Esophagus (tissue), 2 donors: Measurements from ENCODE around the gene MBLAC1. TPM values are rescaled to one million over a fixed set of nuclear protein-coding genes. Genes with fewer than 3 reads are reported as not detected.
"Not testable (repeated sequence)": the region's sequence is repeated elsewhere in the genome, so short reads cannot be mapped to it uniquely, and the experiment has no call there.

Source experiments
- H3K27ac ChIP-seq, 2 donors: one replicate each; pipeline ENCODE4 v1.5.1; 2013; ENCODE audit warnings: low read depth in 2 of 2, mild to moderate bottlenecking in 2 of 2, inconsistent platforms in 1 of 2, low read length in 1 of 2, moderate library complexity in 1 of 2
- H3K27me3 ChIP-seq, 2 donors: one replicate each; pipeline ENCODE4 v1.6.1; 2013; ENCODE audit warnings: low read length in 2 of 2, control low read depth in 1 of 2, mild to moderate bottlenecking in 1 of 2; ENCODE audit not compliant: insufficient read depth in 2 of 2, control insufficient read depth in 1 of 2
- H3K36me3 ChIP-seq, 2 donors: one replicate each; pipeline ENCODE4 v1.6.1; 2013; ENCODE audit warnings: low read length in 1 of 2; ENCODE audit not compliant: control insufficient read depth in 2 of 2, insufficient read depth in 2 of 2
- H3K4me1 ChIP-seq, 2 donors: one replicate each; pipeline ENCODE4 v1.6.1; 2013; ENCODE audit warnings: low read length in 1 of 2; ENCODE audit not compliant: control insufficient read depth in 2 of 2, insufficient read depth in 2 of 2
- H3K4me3 ChIP-seq, 2 donors: one replicate each; pipeline ENCODE4 v1.5.1; 2013; ENCODE audit warnings: low read length in 2 of 2, mild to moderate bottlenecking in 2 of 2, low read depth in 1 of 2, moderate library complexity in 1 of 2
- H3K9me3 ChIP-seq, 2 donors: one replicate each; pipeline ENCODE4 v1.6.1; 2013; ENCODE audit warnings: mild to moderate bottlenecking in 2 of 2, low read depth in 1 of 2, low read length in 1 of 2, moderate library complexity in 1 of 2; ENCODE audit not compliant: control insufficient read depth in 2 of 2, insufficient read depth in 1 of 2
- WGBS, 2 donors: extraction: QIAGEN DNeasy Blood & Tissue Kit; methylation state at CpG; one replicate each; pipeline ENCODE4 v1.1.7; 2013; 5-methylcytosine and 5-hydroxymethylcytosine counted together
- polyA plus RNA-seq, 2 donors: library from polyadenylated mRNA; stranded (reverse); fragments of 200-250 nt; gene quantifications; one replicate each; pipeline ENCODE4 v1.2.3, GENCODE V29; 2013
- donor health status: healthy with polysubstance abuse.
- donor health status: Bipolar disorder and iron deficiency.

The MBLAC1 gene
- polyA plus RNA-seq, 2 donors: 2.7 to 3.7 TPM

DNA sequence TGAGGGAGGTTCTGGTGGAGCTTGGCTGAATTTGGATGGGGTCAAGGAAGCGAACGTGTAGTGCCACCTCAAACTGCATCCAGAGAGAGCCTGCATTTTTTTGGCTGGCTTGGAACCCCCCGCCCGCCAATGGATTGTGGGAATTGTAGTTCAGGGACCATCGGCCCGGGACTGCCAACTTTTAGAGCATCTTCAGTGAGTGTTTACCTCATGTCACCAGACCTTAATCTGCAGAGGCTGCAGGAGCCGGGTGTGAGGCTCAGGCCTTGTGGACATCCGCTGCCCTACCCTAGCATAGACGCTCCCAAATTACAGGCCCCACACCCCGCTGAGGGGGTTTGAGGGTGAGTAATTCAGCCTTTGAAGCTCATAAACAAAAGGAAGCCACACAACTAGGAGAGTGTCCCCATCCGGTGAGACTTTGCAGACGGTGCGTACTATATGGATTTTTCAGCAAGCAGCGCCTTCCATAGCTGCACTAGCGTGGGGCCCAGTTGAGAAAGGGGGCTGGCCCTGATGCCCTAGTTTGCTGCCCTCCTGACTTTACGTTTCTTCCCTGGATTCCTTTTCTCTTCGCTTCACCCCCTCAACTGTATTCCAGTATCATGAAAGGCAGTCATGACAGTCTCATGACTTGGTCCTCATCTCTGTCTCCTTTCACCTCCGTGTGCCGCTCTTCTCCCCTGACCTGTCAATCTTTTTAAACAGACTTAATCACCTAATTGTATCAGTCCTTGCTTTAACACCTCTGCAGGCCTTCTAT lies 6.6 kb upstream of the MBLAC1 start:
- no peaks in the 10 kb centered on the region for H3K36me3 ChIP-seq
- no peaks in the 10 kb centered on the region for H3K27me3 ChIP-seq
- H3K27ac ChIP-seq: peak overlapping the region; percentile 88 to 91
- H3K4me1 ChIP-seq: no peaks in the 10 kb centered on the region
- WGBS, 2 donors: 17 to 20% methylated on average over 19 of the region's 19 CpGs
- peak overlapping the region; percentile 69 to 89 for H3K4me3 ChIP-seq
- no peaks in the 10 kb centered on the region for H3K9me3 ChIP-seq

DNA sequence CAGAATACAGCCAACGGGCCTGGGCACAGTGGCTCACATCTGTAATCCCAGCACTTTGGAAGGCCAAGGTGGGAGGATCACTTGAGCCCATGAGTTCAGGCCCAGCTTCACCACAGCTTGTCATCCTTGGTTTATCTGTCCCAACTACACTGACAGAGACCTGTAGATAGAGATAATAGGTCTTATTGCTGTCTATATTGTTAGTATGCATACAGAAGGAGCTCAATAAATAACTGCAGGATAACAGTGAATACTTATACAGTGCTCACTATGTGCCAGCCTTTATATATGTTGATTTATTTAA lies 6.1 kb upstream of the MBLAC1 start:
- whole genome bisulfite sequencing, 2 donors: 10 to 26% methylated on average over 1 of the region's 1 CpG
- Histone ChIP-seq H3K4me3 (no peak overlapping the region), H3K4me1 (peaks cover 0 to 2% of the 10 kb centered on the region in 2 donors), H3K9me3 (no peaks in the 10 kb centered on the region), H3K36me3 (no peaks in the 10 kb centered on the region), H3K27ac (peak overlapping the region in 1 of 2 donors; percentile 91), H3K27me3 (no peaks in the 10 kb centered on the region)

DNA sequence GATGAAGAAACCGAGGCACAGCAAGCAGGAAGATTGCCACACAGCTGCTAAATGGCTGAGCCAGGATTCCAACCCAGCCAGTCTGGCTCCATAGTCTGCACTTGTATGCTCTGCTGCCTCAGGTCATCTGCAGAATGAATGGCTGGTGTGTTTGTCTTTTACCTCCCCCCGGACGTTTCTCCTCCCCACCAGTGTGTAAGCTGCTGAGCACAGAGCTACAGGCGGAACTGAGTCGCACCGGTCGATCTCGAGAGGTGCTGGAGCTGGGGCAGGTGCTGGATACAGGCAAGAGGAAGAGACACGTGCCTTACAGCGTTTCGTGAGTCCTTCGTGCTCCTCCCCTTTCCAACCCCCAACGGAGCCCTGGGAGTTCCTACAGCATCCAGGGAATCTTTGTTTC lies 4.7 kb upstream of the MBLAC1 start:
- Histone ChIP-seq H3K4me3 (no peak overlapping the region), H3K9me3 (no peaks in the 10 kb centered on the region), H3K27me3 (no peaks in the 10 kb centered on the region), H3K4me1 (peaks cover 0 to 2% of the 10 kb centered on the region in 2 donors), H3K27ac (peak overlapping the region in 1 of 2 donors; percentile 14), H3K36me3 (no peaks in the 10 kb centered on the region)
- 51 to 58% methylated on average over 13 of the region's 13 CpGs for WGBS, 2 donors

DNA sequence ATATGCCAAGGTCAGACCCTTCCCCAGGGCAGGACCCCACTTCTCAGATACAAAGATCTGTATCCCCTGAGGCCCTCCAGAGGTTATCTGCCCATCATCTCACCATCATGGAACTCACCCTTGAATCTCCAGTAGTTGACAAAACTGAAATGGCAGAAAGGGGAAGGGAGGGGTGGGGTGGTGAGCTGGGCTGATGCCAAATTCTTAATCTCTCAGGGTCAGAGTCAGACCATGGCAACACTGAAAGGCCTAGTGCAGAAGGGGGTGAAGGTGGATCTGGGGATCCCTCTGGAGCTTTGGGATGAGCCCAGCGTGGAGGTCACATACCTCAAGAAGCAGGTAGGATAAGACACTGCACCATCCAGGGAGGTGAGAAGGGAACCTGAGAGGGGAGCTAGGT lies 4.2 kb upstream of the MBLAC1 start:
- Histone ChIP-seq H3K9me3 (no peaks in the 10 kb centered on the region), H3K4me1 (peaks cover 0 to 5% of the 10 kb centered on the region in 2 donors), H3K36me3 (no peaks in the 10 kb centered on the region), H3K4me3 (no peak overlapping the region), H3K27me3 (no peaks in the 10 kb centered on the region), H3K27ac (peak overlapping the region in 1 of 2 donors; percentile 14)
- 95 to 100% methylated on average over 1 of the region's 1 CpG for WGBS, 2 donors

DNA sequence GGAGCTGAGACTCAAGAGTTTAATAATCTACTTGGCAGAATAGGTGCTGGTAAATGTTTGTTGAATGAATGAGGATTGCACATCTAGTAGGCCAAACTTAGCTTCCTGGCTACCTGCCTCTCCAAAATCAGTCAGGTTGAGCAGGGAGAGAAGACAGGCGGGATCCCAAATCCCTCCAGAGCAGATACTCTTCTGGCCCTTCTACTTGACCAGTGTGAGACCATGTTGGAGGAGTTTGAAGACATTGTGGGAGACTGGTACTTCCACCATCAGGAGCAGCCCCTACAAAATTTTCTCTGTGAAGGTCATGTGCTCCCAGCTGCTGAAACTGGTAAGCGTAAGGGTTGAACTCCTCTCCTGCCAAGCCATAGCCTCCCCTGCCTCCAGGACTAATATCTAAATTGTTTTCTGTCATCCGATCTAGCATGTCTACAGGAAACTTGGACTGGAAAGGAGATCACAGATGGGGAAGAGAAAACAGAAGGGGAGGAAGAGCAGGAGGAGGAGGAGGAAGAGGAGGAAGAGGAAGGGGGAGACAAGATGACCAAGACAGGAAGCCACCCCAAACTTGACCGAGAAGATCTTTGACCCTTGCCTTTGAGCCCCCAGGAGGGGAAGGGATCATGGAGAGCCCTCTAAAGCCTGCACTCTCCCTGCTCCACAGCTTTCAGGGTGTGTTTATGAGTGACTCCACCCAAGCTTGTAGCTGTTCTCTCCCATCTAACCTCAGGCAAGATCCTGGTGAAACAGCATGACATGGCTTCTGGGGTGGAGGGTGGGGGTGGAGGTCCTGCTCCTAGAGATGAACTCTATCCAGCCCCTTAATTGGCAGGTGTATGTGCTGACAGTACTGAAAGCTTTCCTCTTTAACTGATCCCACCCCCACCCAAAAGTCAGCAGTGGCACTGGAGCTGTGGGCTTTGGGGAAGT lies 2.2 kb upstream of the MBLAC1 start:
- Histone ChIP-seq H3K36me3 (no peaks in the 10 kb centered on the region), H3K27ac (peak overlapping the region; percentile 11 to 87), H3K4me3 (no peak overlapping the region), H3K9me3 (no peaks in the 10 kb centered on the region), H3K27me3 (no peaks in the 10 kb centered on the region), H3K4me1 (peaks cover 4 to 5% of the 10 kb centered on the region in 2 donors)
- 71 to 76% methylated on average over 4 of the region's 4 CpGs for WGBS, 2 donors

DNA sequence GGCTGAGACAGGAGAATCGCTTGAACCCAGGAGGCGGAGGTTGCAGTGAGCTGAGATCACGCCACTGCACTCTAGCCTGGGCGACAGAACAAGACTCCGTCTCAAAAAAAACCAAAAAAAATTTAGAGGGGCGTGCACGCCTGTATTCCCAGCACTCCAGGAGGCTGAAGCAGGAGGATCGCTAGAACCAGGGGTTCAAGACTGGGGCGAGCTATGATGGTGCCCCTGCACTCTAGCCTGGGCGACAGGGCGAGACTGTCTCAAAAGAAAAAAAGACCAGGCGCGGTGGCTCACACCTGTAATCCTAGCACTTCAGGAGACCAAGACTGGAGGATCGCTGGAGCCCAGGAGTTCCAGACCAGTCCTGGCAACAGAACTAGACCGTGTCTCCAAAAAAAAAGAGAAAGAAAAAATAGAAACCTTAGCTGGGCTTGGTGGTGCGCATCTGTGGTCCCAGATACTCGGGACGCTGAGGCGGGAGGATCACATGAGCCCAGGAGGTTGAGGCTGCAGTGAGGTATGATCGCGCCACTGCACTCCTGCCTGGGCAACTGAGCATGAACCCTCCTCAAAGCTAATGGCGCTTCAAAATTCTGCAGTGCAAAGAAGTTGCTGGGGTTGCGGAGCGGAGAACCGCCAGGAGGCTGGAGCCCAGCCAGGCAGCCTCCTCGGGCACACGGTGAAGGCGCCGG lies 382 bp upstream of the MBLAC1 start:
- Histone ChIP-seq H3K27ac (peak overlapping the region; percentile 95 to 98), H3K4me3 (peak overlapping the region; percentile 76 to 81), H3K4me1 (peaks cover 4 to 5% of the 10 kb centered on the region in 2 donors), H3K36me3 (no peaks in the 10 kb centered on the region), H3K27me3 (no peaks in the 10 kb centered on the region), H3K9me3 (no peaks in the 10 kb centered on the region)
- WGBS, 2 donors: 7 to 9% methylated on average over 29 of the region's 29 CpGs

DNA sequence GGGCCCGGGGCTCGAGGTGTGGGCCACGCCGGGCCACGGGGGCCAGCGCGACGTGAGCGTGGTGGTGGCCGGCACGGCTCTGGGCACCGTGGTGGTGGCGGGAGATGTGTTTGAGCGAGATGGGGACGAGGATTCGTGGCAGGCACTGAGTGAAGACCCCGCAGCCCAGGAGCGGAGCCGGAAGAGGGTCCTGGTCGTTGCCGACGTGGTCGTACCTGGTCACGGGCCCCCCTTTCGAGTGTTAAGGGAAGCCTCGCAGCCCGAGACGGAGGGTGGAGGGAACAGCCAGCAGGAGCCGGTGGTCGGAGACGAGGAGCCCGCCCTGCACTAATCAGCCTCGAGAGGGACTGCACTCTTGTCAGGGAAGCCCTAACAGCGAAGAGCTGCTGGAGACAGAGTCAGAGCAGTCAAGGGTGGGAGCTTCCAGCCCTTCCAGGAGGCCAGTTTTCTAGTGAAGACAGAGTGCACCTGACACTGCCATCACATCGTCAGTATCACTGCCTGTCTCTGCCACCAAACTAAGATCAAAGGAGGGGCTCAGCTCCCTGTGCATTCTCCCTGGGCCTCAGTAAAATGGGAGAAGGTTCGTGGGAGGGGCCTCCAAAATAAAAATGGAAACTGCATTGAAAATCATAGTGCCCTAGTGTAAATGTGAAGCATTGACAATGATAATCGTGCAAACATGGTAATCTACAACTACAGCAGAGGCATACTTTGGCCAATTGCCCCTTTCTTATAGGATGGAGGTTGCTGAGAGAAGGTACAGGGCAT lies 1.3 kb downstream of the MBLAC1 start:
- no peaks in the 10 kb centered on the region for H3K36me3 ChIP-seq
- no peaks in the 10 kb centered on the region for H3K9me3 ChIP-seq
- peak overlapping the region; percentile 76 to 81 for H3K4me3 ChIP-seq
- H3K27ac ChIP-seq: peak overlapping the region; percentile 95 to 98
- H3K27me3 ChIP-seq: no peaks in the 10 kb centered on the region
- WGBS, 2 donors: 3% methylated on average over 37 of the region's 37 CpGs
- peaks cover 4 to 5% of the 10 kb centered on the region in 2 donors for H3K4me1 ChIP-seq

DNA sequence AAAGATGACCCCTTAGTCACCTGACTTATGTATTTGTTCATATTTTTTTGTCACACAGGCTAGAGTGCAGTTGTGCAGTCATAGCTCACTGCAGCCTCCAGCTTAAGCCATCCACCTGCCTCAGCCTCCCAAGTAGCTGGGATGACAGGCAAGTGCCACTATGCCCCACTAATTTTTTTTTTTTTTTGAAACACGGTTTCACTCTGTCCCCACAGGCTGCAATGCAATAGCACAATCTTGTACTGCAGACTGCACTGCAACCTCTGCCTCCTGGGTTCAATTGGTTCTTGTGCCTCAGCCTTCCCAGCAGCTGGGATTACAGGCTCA lies 1.8 kb downstream of the MBLAC1 start:
- WGBS, 2 donors: 61 to 68% methylated on average over 1 of the region's 1 CpG
- Histone ChIP-seq H3K27ac (peak overlapping the region in 1 of 2 donors; percentile 95), H3K9me3 (no peaks in the 10 kb centered on the region), H3K4me3 (peak overlapping the region in 1 of 2 donors; percentile 81), H3K4me1 (peaks cover 4 to 5% of the 10 kb centered on the region in 2 donors), H3K36me3 (no peaks in the 10 kb centered on the region), H3K27me3 (no peaks in the 10 kb centered on the region)

DNA sequence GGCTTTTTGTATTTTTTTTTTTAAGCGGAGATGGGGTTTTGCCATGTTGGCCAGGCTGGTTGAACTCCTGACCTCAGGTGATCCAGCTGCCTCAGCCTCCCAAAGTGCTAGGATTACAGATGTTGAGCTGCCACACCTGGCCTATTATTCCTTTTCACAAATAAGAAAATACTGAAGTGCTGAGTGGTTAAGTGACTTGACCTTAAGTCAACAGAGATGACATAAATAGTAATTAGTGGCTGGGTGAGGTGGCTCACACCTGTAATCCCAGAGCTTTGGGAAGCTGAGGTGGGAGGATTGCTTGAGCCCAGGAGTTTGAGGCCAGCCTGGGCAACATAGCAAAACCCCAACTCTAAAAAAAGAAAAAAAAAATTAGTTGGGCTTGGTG lies 3.4 kb downstream of the MBLAC1 start:
- not testable (repeated sequence) for H3K9me3 ChIP-seq, H3K4me1 ChIP-seq, H3K4me3 ChIP-seq, H3K27me3 ChIP-seq, H3K36me3 ChIP-seq
- peak overlapping the region; percentile 50 to 91 for H3K27ac ChIP-seq
- WGBS, 2 donors: 49 to 80% methylated on average over 1 of the region's 1 CpG
